SU-DHL-6 (cell line): ENCODE data around the gene SOX10.

ENCODE experiments used
- EZH2phosphoT487 ChIP-seq: fragments of 200-600 bp; sonication (generic), shearing (Covaris generic); conservative IDR thresholded peaks from 2 replicates; pipeline ENCODE4 v1.6.1; 2018; ENCODE audit warnings: mild to moderate bottlenecking, antibody characterized with exemption, low read length, moderate library complexity, mixed read lengths
- TF ChIP-seq, protein P1 (sequence below): fragments of 200-600 bp; sonication (generic); IDR thresholded peaks from one replicate; pipeline ENCODE4 v1.5.1; 2017; ENCODE audit warnings: antibody characterized with exemption, mild to moderate bottlenecking, low read length, moderate library complexity; ENCODE audit not compliant: insufficient read depth, poor library complexity, severe bottlenecking

DNA sequence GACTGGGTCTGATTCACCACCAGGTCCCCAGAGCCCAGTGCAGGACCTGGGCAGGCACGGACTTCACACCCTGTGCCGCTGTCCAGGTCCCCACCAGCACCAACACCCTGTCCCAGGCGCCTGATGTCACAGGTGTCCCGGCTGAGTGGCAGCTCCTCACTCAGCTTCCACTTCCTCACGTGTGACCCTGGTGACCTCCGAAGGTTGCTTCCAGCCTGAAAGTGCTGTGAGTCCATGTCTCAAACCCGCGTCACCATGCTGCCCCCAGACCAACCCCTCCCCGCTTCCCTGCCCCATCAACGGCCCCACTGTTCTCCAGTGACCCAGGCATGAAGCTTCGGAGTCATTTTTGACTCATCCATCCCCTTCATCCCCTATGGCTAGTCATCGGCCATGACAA is 47.1 kb upstream of the SOX10 start:
- TF ChIP-seq, protein P1, sequence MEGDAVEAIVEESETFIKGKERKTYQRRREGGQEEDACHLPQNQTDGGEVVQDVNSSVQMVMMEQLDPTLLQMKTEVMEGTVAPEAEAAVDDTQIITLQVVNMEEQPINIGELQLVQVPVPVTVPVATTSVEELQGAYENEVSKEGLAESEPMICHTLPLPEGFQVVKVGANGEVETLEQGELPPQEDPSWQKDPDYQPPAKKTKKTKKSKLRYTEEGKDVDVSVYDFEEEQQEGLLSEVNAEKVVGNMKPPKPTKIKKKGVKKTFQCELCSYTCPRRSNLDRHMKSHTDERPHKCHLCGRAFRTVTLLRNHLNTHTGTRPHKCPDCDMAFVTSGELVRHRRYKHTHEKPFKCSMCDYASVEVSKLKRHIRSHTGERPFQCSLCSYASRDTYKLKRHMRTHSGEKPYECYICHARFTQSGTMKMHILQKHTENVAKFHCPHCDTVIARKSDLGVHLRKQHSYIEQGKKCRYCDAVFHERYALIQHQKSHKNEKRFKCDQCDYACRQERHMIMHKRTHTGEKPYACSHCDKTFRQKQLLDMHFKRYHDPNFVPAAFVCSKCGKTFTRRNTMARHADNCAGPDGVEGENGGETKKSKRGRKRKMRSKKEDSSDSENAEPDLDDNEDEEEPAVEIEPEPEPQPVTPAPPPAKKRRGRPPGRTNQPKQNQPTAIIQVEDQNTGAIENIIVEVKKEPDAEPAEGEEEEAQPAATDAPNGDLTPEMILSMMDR = no peak
- TF ChIP-seq EZH2phosphoT487 = no peak
